Measurements from ENCODE around the gene GALK2.

Gene GALK2

DNA sequence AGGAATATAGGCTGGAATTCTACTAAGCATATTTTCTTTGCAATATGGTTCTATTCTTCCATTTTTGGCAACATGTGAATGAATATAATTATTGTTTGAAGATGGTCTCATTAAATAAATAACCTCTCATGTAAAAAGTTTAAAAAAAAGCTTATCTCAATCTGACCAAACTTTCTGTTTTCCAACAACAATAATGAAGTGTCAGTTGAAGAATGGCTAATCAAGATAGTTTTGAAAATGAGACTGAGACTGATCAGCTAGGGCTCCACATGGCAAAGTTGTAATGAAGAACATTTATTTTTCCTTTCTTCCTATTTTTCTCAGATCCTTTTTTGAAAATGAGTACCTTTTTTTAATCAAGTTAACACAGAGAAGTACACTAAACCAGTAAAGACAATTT, 117.4 kb downstream of the GALK2 start (continued):
- TF ChIP-seq, protein P1, sequence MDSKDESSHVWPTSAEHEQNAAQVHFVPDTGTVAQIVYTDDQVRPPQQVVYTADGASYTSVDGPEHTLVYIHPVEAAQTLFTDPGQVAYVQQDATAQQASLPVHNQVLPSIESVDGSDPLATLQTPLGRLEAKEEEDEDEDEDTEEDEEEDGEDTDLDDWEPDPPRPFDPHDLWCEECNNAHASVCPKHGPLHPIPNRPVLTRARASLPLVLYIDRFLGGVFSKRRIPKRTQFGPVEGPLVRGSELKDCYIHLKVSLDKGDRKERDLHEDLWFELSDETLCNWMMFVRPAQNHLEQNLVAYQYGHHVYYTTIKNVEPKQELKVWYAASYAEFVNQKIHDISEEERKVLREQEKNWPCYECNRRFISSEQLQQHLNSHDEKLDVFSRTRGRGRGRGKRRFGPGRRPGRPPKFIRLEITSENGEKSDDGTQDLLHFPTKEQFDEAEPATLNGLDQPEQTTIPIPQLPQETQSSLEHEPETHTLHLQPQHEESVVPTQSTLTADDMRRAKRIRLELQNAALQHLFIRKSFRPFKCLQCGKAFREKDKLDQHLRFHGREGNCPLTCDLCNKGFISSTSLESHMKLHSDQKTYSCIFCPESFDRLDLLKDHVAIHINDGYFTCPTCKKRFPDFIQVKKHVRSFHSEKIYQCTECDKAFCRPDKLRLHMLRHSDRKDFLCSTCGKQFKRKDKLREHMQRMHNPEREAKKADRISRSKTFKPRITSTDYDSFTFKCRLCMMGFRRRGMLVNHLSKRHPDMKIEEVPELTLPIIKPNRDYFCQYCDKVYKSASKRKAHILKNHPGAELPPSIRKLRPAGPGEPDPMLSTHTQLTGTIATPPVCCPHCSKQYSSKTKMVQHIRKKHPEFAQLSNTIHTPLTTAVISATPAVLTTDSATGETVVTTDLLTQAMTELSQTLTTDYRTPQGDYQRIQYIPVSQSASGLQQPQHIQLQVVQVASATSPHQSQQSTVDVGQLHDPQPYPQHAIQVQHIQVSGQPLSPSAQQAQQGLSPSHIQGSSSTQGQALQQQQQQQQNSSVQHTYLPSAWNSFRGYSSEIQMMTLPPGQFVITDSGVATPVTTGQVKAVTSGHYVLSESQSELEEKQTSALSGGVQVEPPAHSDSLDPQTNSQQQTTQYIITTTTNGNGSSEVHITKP (tag by site-specific recombination; IDR thresholded peaks at IDR 0.05): no peak

DNA sequence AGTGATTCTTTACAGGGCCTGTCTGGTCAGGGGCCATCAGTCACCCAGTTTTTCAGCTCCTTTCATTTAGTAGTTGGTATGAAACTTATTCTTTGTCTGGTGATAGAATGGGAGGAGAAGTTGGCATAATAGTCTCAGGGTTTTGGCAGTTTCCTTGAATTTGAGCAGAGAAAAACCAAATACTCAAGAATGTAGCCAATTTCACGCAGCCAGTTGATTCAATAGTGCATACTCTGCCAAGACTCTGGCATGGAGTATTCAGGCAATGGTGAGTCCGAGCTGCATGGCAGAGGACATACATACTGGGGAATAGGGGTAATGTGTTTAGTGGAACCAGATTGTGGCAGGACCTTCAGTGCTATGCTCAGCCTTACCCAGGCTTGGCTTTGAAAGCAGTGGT, 118.3 kb downstream of the GALK2 start:
- TF ChIP-seq HOXA7 (CRISPR knock-in tag; IDR thresholded peaks at IDR 0.05; ENCODE audit: borderline replicate concordance): no peak
- no peak for TF ChIP-seq FEZF1 (tag by site-specific recombination; IDR thresholded peaks at IDR 0.05)
- no peak for TF ChIP-seq ZBTB21 (tag by site-specific recombination; IDR thresholded peaks at IDR 0.05)

DNA sequence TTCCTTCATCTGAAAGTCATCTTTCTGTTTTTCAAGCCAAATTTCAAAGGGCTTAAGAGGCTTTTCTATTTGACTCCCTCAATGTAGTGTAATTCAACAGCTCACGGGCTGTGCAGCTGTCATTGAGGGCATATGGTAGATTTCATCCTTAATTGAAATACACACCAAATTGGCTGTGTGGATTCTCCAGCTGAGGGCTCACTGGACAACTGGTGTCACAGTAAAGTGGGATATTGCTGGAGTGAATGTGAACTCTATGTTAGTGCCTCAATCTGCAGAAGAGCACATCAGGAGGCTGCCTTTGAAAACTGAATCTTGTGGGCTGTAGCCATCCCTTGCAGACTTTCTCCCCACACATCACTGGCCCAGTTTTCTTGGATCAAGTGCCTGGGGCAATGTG, 120.1 kb downstream of the GALK2 start:
- Histone ChIP-seq H3K36me3 (ENCODE audit: control insufficient read depth in 2 of 2, insufficient read depth in 1 of 2, low read length in 2 of 2) (peaks cover 0 to 10% of the 10 kb centered on the region in 2 experiments; a peak in 1 of 3 replicates), H3K9me3 (ENCODE audit: control insufficient read depth, insufficient read depth, low read depth, low read length) (no peaks in the 10 kb centered on the region), H3K4me3 (ENCODE audit: low read depth, low read length) (no peak overlapping the region), H3K4me1 (ENCODE audit: control insufficient read depth, insufficient read depth, low read length) (no peaks in the 10 kb centered on the region), H3K27ac (ENCODE audit: extremely low read depth, low read depth, low read length) (no peak overlapping the region)
- ChIA-PET CTCF (no interaction called here), POLR2A (no interaction called here)
- TF ChIP-seq BCL11B (tag by site-specific recombination; IDR thresholded peaks at IDR 0.05; ENCODE audit: low read depth): no peak
- TF ChIP-seq, protein P2, sequence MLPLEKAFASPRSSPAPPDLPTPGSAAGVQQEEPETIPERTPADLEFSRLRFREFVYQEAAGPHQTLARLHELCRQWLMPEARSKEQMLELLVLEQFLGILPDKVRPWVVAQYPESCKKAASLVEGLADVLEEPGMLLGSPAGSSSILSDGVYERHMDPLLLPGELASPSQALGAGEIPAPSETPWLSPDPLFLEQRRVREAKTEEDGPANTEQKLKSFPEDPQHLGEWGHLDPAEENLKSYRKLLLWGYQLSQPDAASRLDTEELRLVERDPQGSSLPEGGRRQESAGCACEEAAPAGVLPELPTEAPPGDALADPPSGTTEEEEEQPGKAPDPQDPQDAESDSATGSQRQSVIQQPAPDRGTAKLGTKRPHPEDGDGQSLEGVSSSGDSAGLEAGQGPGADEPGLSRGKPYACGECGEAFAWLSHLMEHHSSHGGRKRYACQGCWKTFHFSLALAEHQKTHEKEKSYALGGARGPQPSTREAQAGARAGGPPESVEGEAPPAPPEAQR (tag by site-specific recombination; IDR thresholded peaks at IDR 0.05): no peak
- TF ChIP-seq, protein P3, sequence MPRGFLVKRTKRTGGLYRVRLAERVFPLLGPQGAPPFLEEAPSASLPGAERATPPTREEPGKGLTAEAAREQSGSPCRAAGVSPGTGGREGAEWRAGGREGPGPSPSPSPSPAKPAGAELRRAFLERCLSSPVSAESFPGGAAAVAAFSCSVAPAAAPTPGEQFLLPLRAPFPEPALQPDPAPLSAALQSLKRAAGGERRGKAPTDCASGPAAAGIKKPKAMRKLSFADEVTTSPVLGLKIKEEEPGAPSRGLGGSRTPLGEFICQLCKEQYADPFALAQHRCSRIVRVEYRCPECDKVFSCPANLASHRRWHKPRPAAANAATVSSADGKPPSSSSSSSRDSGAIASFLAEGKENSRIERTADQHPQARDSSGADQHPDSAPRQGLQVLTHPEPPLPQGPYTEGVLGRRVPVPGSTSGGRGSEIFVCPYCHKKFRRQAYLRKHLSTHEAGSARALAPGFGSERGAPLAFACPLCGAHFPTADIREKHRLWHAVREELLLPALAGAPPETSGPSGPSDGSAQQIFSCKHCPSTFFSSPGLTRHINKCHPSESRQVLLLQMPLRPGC (tag by site-specific recombination; IDR thresholded peaks at IDR 0.05): no peak
- TF ChIP-seq SETDB1 (IDR thresholded peaks at IDR 0.05; ENCODE audit: insufficient read length, low read length): no peak
- TF ChIP-seq ZNF433 (tag by site-specific recombination; IDR thresholded peaks at IDR 0.05; ENCODE audit: low read depth): no peak
- no peak for TF ChIP-seq ZFP41 (tag by site-specific recombination; IDR thresholded peaks at IDR 0.05; ENCODE audit: borderline replicate concordance)
- TF ChIP-seq ZBTB17 (tag by site-specific recombination; IDR thresholded peaks at IDR 0.05): no peak
- TF ChIP-seq ZBTB8A (tag by site-specific recombination; IDR thresholded peaks at IDR 0.05): no peak
- TF ChIP-seq ZNF146 (tag by site-specific recombination; IDR thresholded peaks at IDR 0.05): no peak
- no peak for TF ChIP-seq ZSCAN16 (tag by site-specific recombination; IDR thresholded peaks at IDR 0.05)
- no peak for TF ChIP-seq ZNF660 (tag by site-specific recombination; IDR thresholded peaks at IDR 0.05)
- no peak for TF ChIP-seq ZNF132 (tag by site-specific recombination; IDR thresholded peaks at IDR 0.05; ENCODE audit: borderline replicate concordance)
- TF ChIP-seq ZNF426 (tag by site-specific recombination; IDR thresholded peaks at IDR 0.05): no peak
- no peak for TF ChIP-seq ZNF501 (tag by site-specific recombination; IDR thresholded peaks at IDR 0.05)
- TF ChIP-seq, protein P4, sequence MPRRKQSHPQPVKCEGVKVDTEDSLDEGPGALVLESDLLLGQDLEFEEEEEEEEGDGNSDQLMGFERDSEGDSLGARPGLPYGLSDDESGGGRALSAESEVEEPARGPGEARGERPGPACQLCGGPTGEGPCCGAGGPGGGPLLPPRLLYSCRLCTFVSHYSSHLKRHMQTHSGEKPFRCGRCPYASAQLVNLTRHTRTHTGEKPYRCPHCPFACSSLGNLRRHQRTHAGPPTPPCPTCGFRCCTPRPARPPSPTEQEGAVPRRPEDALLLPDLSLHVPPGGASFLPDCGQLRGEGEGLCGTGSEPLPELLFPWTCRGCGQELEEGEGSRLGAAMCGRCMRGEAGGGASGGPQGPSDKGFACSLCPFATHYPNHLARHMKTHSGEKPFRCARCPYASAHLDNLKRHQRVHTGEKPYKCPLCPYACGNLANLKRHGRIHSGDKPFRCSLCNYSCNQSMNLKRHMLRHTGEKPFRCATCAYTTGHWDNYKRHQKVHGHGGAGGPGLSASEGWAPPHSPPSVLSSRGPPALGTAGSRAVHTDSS (tag by site-specific recombination; IDR thresholded peaks at IDR 0.05): no peak
- no peak for TF ChIP-seq ZNF391 (tag by site-specific recombination; IDR thresholded peaks at IDR 0.05; ENCODE audit: borderline replicate concordance, low read depth)
- TF ChIP-seq ZFHX2 (tag by site-specific recombination; conservative IDR thresholded peaks at IDR 0.05): no peak

More for the DNA sequence above, 118.3 kb downstream of the GALK2 start:
- Histone ChIP-seq H3K27ac (ENCODE audit: extremely low read depth, low read depth, low read length) (no peak overlapping the region), H3K4me1 (ENCODE audit: control insufficient read depth, insufficient read depth, low read length) (no peaks in the 10 kb centered on the region), H3K36me3 (ENCODE audit: control insufficient read depth in 2 of 2, insufficient read depth in 1 of 2, low read length in 2 of 2) (peaks cover 0 to 15% of the 10 kb centered on the region in 2 experiments; a peak in 1 of 3 replicates), H3K9me3 (ENCODE audit: control insufficient read depth, insufficient read depth, low read depth, low read length) (no peaks in the 10 kb centered on the region), H3K4me3 (ENCODE audit: low read depth, low read length) (no peak overlapping the region)
- ChIA-PET CTCF (interaction anchor here (0.6 to 1.1 kb wide), 2 partner anchors 14 to 719 kb away, joined by 3 read pairs; no protein-coding TSS in a partner anchor), POLR2A (no interaction called here)

All from HEK293 (cell line).